Cortex of kidney (tissue), 1 donor: ENCODE data around the gene CADPS2.

Experiments
- DNase-seq: peaks from one replicate; lab custom pipeline; 2025; lab: John Stamatoyannopoulos, UW

CADPS2 gene

DNA sequence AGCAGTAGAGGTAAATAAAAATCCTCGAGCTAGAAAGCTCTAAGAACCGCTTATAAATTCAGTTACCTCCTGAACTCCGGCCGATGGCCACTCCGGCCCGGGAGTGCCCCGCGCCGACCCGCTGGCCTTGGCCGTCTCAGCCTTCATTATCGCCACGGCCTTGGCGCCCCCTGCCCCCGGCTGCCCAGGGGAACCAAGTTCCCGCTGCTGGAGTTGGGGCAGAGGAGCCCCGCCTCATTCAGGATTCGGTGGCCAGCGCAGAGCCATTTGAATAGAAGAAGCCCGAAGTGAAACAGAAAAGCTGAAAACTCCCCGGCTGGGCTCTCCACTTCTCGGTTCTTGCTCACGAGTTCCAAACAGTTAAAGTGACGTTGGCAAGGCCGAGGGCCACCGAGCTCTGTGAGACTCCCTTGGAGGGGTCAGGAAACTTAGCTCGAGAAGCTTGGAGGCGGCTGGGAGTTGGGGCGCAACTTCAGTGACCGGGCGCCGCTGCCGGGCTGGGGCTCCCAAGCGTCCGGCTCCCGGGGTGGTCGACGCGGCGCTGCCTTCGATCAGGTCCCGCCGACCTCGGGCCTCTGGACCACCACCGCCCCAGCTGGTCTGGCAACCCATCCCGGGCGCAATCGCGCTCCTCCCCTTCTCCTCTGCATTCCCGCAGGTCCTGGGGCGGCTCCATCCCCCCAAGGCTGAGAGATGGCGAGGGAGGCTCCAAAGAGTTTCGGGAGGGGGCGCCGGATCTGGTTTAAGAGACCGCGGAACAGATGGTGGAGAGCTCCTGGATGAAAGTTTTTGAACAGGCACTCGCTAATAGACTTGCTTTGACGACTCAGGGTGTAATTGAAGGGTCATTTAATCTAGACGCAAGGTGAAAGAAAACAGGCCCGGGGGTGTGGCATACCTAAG is 575.9 kb downstream of the CADPS2 start:
- DNase-seq, result no peak

DNA sequence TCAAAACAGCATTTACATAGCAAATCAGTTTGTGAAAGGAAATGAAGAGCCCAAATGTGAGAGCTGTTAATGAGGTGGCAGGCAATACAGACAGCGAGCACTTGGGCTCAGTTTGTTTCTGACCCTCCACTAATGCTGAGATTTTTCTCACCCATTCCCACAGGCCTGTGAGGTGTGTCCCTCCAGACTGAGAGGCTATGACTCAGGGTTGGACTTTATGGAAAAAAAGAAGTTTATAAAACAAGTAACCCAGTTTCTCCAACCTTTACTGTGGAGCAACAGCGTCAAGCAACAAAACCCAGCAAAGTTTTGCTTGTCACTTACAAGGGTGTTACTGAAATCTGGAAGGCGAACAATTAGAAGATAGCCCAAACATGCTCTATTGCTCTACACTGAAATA is 576.8 kb downstream of the CADPS2 start:
- DNase-seq, result no peak

DNA sequence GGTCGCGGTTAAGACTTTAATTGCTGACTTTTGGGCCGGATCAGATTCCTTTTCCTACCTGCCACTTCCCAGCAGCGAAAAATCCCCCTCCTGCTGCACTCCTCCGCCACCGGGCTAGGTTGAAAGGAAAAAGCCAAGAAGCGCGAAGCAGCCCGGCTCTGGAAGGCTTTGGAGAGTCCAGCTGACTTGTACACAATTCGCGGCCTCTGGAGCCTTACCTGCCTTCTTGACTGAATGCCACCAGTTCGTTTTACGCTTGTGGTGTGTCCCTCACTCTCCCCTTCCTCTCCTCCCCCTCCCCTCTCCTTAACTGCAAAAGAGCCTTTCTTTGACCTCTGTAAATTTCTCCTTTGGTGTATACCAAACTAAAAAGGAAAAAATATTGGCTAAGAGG is 579.0 kb downstream of the CADPS2 start:
- no peak for DNase-seq

DNA sequence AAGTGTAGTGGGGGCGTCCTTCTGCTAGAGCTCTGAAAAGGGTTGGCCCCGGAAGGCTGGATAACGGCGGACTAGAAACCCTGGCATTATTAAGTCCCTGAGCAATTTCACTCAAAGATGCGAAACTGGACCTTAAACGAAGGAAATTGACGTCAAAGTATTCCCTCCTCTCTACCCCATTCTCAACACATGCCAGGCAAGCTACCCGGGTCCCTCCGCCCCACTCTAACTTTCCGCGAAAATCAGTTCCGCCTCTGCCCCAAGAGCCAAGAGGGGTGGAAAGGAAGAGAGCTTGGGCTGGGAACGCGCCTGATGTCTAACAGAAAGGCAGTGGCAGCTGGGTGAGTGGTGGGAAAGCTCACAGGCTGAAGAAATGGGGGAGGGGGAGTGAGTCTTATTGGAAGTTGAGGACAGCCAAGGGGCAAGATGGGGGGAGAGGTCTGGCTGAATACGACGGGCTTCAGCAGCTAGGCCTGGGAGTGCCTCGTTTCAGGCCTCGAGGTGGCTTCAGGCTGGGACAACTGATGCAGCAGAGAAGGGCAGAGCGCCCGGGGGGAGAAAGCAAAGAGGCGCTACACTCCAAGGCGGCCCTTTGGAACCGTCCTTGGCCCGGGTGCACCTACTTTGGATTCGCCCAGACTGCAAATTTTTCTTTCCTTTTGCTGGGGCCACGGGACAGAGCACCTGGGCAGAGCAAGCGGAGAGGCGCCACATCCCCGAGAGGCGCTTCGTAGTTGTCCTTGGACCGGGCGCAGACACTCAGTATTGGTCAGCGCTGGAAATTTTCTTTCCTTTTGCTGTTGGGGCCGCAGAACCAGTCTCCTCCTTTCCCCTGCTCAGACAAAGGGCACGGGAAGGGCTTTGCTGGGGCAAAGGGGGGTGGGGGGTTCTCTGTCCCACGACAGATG is 579.7 kb downstream of the CADPS2 start:
- DNase-seq, result no peak

DNA sequence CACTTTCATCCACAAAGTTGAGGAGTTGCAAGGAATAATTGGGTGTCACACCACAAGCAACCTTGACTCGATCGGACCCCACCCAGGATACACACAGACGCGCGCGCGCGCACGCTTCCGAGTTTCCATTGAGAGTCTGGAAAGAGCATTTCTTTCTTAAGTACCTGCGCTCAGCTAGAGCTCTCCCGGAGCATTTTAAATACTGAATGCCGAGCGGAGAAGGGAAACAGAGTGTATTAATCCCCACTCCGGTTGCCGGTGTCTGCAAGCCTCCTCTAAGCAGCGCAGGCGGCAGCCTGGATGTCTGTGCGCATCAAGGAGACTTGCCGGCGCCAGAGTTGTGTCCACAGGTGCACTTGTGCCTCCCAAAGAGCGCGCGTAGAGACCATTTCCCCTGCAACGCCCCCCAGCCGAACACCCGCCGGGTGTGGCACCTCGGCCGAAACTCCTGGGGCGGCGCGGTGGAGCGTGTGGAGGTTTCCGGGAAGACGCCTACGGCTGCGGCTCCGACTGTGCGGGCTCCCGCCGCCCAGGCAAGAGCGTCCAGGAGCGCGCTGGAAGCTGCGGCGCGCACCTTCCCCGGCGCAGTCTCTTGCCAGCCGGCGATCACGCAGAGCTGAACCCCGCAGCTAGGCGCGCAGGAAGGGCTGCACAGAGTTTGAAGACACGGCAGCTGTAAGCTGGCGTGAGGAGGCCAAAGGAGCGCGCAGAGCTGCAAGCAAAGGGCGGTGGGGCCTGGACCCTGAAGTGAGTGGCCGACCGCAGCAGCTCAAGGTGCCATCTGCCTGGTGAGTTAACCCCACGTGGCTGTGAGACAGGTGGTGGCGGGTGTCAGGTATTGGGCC is 580.6 kb downstream of the CADPS2 start:
- no peak for DNase-seq

DNA sequence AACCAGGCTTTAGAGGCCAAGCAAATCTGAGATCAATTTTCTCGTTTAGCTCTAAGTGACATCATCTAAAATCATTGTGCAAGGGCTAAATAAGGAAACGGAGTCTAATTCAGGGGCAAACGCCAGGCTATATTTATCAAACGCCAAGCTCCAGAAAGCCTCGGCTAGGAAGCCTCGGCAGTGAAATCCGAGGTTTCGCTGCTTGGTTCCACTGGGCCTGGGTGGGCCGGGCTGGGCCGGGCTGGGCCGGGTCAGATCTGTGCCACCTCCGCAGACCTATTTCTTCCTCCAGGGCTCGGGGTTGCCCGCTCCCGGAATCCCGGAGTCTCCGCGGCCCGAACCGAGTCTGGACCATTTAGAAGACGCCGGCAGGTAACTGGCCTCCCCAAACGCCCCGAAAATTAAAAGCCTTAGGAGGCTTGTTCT is 581.3 kb downstream of the CADPS2 start:
- no peak for DNase-seq

DNA sequence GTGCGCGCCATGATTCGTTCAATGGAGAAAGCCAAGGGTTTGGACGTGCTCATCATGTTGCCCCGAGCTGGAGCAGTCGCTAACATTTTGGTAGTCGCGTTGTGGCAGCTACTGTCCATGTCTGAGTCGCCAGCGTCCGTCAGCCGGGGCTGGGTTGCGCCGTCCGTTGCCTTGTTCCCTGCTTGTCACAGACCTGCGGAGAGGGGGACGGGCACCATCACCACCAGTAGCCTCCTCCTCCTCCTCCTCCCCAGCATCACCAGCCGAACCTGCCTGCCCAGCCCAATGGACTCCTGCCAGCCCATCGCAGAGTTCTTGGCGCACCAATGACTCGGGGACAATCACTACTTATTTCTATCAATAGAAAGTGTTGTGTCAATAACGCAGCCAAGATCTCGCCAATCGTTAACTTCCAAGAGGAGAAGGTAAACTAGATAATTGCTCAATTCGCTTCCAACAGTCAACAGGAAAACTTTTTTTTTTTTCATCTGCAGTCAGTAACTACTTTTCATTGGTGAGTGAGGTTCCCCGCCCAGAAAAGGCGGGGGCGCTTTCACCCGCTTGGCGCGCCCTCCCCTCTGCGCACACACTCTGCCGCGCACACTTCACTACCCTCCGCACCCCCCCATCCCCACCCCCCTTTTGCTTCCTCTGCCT is 581.8 kb downstream of the CADPS2 start, which contains the start of gene FEZF1:
Gene FEZF1 (minus strand): TSS at position 432 of the 657 bp plus-strand sequence. CDS start 313 bp downstream, at position 119.
- no peak for DNase-seq

DNA sequence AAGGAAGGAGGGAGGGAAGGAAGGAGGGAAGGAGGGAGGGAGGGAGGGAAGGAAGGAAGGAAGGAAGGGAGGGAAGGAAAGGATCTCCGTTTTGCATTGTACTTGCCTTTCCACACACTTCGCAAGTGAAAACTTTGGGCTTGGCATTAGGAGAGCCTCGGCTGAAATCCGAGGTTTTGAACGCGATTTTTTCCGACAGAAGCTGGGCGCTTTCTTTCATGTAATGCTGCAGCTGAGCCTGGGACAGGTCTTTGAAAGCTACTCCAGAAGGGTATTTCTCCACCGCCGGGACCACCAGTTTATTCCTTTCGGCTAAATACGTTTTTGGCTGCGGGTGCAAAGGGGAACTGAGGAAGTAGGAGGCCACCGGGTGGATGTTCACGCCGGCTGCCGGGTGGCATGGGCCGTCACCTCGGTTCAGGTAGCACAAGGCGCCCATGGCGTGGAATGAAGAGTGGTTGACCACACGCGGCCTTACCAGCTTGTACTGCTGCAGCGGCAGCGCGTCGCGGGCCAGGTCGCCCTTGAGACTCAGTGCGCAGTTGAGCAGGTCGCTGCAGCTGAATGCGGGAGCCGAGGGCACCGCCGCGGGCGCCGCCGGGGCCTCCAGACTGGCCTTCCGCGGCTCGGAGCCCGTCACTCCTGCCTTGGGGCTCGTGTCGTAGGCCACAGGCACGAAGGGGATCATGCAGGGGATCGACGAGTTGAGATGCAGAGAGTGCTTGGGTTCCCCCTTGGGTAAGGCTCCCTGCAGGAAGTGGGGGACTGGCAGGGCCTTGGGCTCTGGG is 582.5 kb downstream of the CADPS2 start:
- DNase-seq, result no peak

DNA sequence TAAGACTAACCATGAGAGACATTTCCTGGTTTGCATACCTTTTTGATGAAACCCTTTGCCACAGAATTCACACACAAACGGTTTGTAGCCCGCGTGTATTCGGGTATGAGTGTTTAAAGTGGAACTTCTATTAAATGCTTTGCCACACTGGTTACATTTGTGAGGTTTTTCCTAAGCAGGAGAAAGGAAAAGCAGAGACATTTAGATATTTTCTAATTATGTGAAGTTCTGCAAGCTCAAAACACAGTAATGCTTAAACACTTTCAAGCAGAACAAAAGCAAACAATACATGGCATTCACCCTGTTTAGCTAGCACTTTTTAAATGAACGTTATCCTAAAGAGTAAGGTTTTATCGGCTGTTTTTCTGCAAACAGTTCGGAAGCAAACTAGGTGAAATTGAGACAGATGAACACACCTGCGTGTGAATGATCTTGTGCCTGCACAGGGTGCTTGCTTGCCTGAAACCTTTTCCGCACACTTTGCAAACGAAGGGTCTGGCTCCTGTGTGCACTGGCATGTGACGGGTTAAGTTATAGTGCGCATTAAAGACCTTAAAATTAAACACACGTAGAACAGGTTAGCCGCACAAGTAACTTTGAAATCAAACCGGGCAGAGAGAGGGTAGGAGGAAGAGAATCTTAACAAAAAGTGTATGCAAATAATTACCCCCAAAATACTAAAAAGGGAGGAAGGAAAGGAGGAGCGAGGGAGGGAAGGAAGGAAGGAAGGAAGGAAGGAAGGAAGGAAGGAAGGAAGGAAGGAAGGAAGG is 583.3 kb downstream of the CADPS2 start:
- DNase-seq, result no peak

DNA sequence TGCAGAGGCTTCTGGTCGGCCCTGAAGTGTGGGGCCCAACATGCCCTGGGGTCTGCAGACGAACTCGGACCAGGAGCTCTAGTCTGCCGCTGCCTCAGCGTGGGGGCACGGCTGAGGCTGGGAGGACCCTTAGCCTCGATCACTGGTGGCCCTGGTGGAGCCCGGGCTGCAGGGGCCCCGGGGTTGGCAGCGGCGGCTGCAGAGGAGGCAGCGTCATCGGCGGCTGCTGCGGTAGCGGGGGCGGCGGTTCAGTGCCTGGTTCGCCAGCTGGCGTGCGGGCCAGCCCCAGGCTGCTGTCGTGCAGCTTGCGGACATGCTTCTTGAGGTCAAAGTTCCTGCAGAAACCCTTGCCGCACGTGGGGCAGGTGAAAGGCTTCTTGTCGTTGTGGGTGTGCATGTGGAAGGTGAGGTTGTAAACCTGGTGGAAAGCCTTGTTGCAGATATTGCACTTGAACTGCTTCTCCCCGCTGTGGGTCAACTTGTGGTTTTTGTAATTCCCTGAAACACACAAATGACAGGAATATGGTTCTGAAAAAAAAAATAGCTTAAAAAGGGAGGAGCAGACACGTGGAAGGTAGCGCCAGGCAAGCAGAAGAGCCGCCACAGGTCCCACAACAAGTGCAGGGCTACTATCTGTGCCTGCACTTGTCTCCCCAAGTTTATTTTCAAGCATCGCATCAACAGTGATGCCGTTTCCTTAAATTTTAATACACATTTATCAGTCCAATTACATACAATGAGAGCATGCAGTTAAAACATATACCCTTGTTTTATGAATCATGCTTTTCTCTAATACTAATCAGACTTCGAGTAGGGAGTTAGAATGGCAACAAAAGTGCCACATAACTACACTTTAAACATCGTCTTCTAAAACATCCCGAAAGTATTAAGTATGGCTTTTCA is 584.2 kb downstream of the CADPS2 start:
- DNase-seq, result no peak

DNA sequence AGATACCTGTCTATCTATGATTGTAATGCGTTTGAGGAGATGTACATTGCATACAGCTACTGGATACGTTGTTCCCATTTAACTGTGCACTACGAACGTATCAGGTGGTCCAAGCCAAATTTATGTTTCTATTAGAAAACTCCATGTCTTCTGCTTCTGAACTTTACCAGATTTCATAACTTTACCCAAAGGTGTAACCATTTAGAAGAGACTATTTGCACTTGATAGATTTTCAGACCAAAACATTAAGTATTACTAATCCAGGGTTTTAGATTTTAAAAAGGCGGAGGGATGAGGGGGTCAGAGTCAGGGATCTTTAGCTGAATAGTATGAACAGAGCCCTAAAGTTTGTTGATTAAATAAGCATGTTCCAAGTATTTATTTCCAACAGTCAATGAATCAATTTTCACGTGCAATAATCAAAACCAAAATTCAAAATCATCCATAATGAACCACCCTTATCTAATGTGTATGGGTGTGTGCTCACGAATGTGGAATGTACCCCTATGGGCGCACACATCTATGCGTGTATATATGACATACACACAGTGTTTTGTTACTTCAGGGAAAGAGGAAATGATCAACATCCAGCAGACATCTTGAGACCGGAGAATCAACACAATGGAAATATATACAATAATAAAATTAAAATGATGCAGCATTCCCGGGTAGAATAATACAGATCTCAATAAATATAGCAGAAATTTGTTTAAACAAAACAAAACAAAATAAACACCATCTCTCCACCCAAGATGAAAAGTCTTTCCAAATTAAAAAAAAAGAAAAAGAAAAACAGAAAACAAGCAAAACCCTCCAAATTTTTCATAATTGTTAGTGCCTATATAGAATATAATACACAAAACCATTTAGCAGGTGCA is 585.1 kb downstream of the CADPS2 start:
- no peak for DNase-seq

DNA sequence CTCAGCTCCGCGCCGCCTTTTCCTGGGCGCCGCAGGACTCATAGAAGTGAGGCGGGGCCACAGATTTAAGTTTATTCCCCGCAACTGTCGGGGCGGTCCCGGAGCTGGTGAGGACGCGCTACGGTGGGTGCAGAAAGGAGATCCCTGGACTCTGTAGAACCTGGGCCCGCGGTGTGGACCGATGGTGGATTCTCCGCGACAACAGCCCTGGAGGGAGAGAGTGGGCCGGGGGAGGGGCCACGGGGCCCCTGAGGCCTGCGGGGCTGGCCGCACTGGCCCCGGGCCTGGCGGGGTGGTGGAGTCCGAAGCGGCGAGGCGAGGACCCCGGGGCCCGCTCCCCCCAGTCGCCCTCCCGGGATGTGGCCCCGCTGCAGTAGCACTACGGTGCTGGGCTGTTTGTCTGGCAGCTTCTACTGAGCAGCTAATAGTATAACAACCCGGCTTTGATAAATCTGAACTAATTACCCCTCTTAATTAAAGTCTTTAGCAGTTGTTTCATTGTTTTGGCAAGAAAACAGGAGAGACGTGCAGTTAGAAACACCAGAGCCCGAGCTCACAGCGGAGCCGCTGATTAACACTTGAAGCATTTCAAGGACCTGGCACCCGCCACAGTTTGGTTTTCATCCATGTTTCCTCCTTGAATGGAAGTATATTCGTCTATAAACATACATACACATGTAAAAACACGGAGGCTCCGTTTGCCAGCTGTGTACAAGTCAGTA is 585.9 kb downstream of the CADPS2 start:
- DNase-seq, result no peak

DNA sequence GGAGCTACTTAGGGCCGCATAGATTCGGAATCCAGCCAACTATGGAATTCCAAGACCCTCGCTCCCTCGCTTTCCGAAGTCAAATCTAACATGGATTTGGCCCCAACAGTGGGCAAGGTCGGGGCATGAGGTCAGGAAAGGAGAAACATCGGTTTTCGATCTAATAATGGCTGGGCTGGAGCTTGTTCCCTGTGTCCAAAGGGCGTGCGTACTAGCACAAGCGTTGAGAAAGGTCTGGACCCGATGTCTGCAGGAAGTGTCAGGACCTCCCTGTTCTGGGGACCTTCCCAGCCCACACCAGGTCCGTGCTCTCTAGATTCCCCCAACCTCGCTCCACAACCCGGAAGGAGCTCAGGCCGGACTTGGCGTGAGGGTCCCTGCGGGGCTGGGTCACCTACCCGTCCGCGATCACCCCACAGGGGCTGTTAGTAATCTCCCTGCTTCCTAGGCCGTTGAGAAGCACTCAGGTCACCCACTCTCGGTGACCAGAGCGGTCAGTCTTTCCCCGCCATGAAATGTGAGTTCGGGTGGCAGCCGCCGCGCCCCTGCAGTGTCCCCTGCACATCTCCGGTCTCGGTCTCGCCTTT is 586.5 kb downstream of the CADPS2 start:
- DNase-seq, result no peak

DNA sequence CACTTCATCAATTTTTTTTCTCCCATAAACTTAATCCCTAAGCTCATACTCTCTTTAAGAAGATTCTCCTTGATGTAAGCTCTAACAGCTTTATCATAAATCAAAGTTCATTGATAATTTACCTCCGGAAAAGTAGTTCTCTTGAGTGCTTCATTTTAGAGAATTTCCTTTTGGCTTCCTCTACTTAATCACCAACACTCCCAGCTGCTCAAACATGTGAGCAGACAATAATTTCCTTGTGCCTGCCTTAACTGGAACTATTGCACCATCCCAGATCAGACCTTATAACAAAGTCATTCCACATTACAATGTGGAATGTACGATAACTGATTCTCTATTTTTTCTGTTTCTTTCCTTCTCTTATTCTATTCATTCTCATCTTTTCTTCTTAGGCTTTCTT is 587.6 kb downstream of the CADPS2 start:
- DNase-seq, result no peak

DNA sequence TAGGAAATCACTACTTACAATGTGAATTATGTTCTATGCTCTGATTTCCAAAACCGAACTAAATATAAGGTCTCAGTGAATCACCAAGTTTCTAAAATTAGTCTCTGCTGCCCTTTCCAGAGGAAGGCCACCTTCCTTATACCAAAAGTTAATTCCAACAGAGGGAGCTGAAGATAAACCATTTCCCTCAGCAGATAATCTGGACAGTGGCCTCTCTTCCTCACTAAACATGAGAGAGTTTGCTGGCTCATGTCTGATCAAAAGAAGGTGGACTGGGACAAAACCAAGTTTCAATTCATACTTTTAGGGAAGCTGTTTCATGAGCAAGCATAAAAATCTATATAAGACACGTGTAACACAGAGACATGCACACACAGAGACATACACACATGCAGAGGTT is 588.1 kb downstream of the CADPS2 start:
- DNase-seq, result no peak

DNA sequence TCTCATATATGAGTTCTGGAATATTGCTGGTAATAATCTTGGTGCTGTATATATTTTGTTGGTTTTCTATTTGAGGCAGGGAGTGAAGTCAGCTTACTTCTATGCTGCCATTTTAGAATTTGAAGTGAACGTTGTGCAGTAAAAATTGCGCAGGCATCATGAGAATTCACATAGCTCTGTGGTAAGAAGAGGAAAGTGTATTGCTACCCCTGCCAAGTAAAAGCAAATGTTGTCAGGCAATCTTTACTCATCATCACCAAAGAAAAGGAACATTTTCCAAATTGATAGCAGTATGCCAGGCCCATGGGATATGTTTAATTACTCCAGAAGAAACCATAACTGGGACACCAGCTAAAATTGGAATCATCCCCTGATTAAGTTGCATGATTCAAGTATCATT is 595.1 kb downstream of the CADPS2 start:
- DNase-seq, result no peak

DNA sequence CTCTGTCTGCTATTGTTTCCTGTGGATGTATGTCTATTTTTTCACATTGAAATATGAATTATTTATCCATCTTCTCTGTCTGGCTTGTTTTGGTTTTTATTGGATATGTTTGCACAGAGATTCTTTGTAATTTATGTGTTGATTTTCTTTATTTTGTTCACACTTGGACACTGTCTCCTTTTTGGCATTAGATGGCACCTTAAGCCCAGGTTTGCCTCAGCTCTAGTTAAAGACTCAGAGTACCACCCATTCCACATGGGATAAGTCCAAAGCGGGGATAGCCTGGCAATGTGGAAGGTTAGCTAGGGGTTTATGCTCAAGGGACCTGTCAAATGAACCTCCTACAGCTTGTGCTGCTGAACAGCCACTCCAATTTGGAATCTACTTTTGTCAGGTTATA is 595.8 kb downstream of the CADPS2 start:
- DNase-seq, result no peak
